Measurements from ENCODE around the gene ZC3H10. TPM values are rescaled to one million over a fixed set of nuclear protein-coding genes. Genes with fewer than 3 reads are reported as not detected.

ZC3H10 gene
- total RNA-seq, 1 donor from 2014 or later: 4.5 TPM

- TF ChIP-seq CTCF (IDR thresholded peaks at IDR 0.05; ENCODE audit: insufficient read depth, low read length, severe bottlenecking): no peak
- H3K36me3 ChIP-seq (ENCODE audit: control insufficient read depth, insufficient read depth, low read length): peaks cover 26% of the 10 kb centered on the region
These were observed 12.8 kb downstream of the ZC3H10 start for GRCh38 chr12:56130876-56131275.

GRCh38 chr12:56134897-56135296 lies 16.8 kb downstream of the ZC3H10 start:
- Histone ChIP-seq H3K4me3 (ENCODE audit: low read depth, low read length) (no peak overlapping the region), H3K27me3 (ENCODE audit: control insufficient read depth, insufficient read depth, low read length) (no peaks in the 10 kb centered on the region), H3K36me3 (ENCODE audit: control insufficient read depth, insufficient read depth, low read length) (peaks cover 48% of the 10 kb centered on the region)
- DNase-seq (ENCODE audit: low read depth) (no peak), FAIRE-seq (no peak)
- no peak for TF ChIP-seq CTCF (IDR thresholded peaks at IDR 0.05; ENCODE audit: insufficient read depth, low read length, severe bottlenecking)

More at GRCh38 chr12:56130876-56131275, 12.8 kb downstream of the ZC3H10 start:
- DNase-seq (ENCODE audit: low read depth) (no peak), FAIRE-seq (no peak)
- no peak overlapping the region for H3K4me3 ChIP-seq (ENCODE audit: low read depth, low read length)
- H3K27me3 ChIP-seq (ENCODE audit: control insufficient read depth, insufficient read depth, low read length): no peaks in the 10 kb centered on the region

- H3K36me3 ChIP-seq (ENCODE audit: control insufficient read depth, insufficient read depth, low read length): peaks cover 44% of the 10 kb centered on the region
These were observed 19.9 kb downstream of the ZC3H10 start for GRCh38 chr12:56137853-56138571.

GRCh38 chr12:56141946-56142784 lies 24.1 kb downstream of the ZC3H10 start:
- Histone ChIP-seq H3K4me3 (ENCODE audit: low read depth, low read length) (no peak overlapping the region), H3K36me3 (ENCODE audit: control insufficient read depth, insufficient read depth, low read length) (peaks cover 34% of the 10 kb centered on the region), H3K27me3 (ENCODE audit: control insufficient read depth, insufficient read depth, low read length) (no peaks in the 10 kb centered on the region)
- DNase-seq (ENCODE audit: low read depth) (no peak), FAIRE-seq (no peak)
- no peak for TF ChIP-seq CTCF (IDR thresholded peaks at IDR 0.05; ENCODE audit: insufficient read depth, low read length, severe bottlenecking)

More at GRCh38 chr12:56137853-56138571, 19.9 kb downstream of the ZC3H10 start:
- TF ChIP-seq CTCF (IDR thresholded peaks at IDR 0.05; ENCODE audit: insufficient read depth, low read length, severe bottlenecking): no peak
- Histone ChIP-seq H3K27me3 (ENCODE audit: control insufficient read depth, insufficient read depth, low read length) (no peaks in the 10 kb centered on the region), H3K4me3 (ENCODE audit: low read depth, low read length) (no peak overlapping the region)
- no peak for DNase-seq (ENCODE audit: low read depth)
- FAIRE-seq: no peak

GRCh38 chr12:56143217-56143616 lies 25.2 kb downstream of the ZC3H10 start:
- no peak for TF ChIP-seq CTCF (IDR thresholded peaks at IDR 0.05; ENCODE audit: insufficient read depth, low read length, severe bottlenecking)
- DNase-seq (ENCODE audit: low read depth): no peak
- FAIRE-seq: no peak
- Histone ChIP-seq H3K4me3 (ENCODE audit: low read depth, low read length) (no peak overlapping the region), H3K27me3 (ENCODE audit: control insufficient read depth, insufficient read depth, low read length) (no peaks in the 10 kb centered on the region), H3K36me3 (ENCODE audit: control insufficient read depth, insufficient read depth, low read length) (peaks cover 25% of the 10 kb centered on the region)

Data from bronchial epithelial cell (primary cell).